A204.1 (cell line): ENCODE results near the gene TRRAP.

ENCODE experiments used
- FAIRE-seq: peaks from 2 replicates; lab custom pipeline; 2012; peaks lifted over from hg19 to GRCh38; lab: Jason Lieb, UNC

Gene TRRAP

DNA sequence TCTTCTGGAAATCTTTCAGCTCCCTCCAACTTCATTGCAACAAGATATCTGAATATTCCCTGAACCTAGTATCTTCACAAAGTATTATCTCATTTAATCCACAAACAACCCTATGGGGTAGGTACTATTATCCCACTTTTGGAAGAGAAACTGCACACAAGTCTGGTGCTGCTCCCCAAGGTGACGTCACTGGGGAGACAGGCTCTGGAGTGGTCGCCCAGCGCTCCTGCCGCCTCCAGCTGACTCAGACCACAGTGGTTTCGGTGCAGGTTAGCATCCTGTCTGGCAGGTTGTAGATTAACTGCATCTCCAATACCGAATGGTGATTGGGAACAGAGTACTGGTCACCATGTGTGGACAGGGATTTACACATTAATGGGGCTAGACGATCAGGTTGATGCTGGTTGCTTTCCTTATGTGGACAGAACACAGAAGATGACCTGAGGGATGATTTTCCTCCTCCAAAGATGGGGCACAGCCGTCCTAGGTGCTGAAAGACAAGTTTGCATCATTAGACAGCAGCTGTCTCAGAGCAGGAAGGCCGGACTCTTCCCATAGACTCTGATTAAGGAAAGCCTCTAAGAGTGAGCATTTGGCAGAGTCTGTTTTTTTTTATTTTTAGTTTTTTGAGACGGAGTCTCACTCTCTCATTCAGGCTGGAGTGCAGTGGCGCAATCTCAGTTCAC lies 128.6 kb downstream of the TRRAP start:
- no peak for FAIRE-seq

DNA sequence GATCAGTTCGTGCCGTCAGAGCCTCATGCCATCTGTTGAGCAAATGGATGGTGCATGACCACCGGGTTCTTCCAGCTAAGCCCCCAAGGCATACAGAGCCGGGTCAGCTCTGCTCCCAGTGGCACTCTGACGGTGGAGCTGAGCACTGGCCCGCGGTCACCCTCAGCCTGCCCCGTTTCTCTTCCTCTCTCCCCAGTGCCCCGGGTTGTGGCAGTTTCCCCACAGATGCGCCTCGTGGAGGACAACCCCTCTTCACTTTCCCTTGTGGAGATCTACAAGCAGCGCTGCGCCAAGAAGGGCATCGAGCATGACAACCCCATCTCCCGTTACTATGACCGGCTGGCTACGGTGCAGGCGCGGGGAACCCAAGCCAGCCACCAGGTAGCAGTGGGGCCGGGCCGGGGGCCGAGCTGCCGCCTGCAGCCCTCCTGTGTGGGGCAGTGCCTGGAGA lies 129.9 kb downstream of the TRRAP start:
- FAIRE-seq = no peak

GRCh38 chr7:99008921-99009530 lies 130.7 kb downstream of the TRRAP start:
- FAIRE-seq = no peak

- no peak for FAIRE-seq
These were observed 131.9 kb downstream of the TRRAP start for GRCh38 chr7:99010281-99010680.

DNA sequence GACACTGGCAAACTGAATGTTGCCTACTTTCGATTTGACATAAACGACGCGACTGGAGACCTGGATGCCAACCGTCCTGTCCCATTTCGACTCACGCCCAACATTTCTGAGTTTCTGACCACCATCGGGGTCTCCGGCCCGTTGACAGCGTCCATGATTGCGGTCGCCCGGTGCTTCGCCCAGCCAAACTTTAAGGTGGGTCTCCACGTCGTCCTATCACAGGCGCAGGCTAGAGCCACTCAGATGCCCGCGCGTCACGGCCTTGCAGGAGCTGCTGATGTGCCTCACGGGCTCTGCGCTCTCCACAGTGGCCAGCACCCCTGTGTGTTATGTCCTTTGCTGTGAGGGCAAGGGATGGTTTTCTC lies 133.0 kb downstream of the TRRAP start:
- FAIRE-seq = no peak

DNA sequence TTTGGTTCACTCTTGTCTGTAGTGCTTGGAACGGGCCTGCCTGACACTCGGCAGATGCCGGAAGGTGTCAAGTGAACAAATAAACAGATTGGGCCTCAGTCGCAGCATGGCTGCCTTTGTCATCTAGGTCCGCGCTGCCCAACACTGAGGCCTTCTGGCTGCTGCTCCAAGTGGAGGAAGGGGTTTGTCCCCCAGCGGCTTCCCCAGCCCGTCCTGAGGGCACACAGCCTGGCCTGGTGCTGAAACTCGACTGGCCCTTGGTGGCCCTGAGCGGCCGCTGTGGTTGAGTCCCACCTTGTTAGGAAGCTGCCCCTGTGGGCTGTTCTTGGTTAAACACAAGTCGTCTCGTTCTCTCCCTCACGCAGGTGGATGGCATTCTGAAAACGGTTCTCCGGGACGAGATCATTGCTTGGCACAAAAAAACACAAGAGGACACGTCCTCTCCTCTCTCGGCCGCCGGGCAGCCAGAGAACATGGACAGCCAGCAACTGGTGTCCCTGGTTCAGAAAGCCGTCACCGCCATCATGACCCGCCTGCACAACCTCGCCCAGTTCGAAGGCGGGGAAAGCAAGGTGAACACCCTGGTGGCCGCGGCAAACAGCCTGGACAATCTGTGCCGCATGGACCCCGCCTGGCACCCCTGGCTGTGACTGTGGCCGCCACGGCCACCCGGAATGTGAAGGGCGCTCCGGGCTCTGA lies 133.5 kb downstream of the TRRAP start:
- no peak for FAIRE-seq

DNA sequence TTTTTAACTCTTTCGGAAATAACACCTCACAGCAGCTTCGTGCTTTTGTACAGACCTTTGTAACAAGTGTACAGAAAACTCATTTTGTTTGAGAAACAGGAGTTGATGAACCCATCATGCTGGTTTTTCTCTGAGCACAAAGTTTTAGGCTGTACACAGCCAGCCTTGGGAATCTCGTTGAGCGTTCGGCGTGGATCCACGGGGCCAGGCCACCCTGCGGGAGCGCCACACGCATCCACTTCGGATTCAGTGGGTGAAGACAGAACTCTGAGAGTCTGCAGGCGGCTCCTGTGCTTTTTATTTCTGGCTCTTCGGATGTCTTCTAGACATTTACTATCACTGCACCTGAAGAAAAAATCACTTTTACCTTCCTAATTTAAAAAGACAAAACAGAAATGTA lies 134.4 kb downstream of the TRRAP start:
- no peak for FAIRE-seq

- FAIRE-seq = no peak
These were observed 135.2 kb downstream of the TRRAP start for GRCh38 chr7:99013266-99014112.

DNA sequence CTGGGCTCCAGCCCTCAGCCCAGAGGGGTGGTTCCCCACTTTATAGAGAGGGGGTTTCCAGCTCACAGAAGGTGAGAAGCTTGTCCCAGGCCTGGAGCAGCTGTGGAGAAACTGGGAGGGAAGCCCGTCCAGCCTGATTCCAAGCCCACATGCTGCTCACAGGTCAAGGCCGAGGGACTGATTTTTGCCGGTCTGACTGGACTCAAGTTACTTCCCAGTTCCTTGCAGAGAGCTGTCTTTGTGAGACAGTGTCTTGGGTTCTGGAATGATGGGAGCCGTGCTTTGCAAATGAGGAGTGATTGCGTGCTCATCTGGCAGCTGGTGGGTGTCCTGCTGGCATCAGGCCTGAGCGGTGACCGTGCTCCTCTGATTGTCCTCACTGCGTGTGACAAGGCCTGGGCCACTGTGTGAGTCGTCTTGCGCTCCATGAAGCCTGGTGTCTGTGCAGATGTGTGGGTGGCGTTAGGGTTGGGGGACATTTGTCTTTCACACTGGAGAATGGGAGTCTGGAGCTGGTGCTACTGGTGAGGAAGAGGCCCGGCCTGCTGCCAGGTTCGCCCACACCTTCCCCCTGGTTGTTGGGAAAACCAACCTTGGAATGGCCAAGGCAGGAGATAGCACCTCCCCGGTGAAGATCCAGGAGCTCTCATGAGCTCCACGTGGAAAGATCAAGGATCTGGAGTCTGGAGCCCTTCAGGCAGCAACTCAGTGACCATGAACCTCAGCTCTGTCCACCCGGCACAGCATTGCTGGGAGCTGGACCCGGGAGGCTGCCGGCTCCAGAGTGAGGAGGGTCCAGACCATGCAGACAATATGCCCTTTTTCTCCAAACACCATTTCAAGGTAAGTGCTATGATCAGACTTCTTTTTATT lies 136.0 kb downstream of the TRRAP start:
- no peak for FAIRE-seq

- no peak for FAIRE-seq
These were observed 137.9 kb downstream of the TRRAP start for GRCh38 chr7:99016196-99016595.

- FAIRE-seq = no peak
These were observed 141.4 kb downstream of the TRRAP start for GRCh38 chr7:99019523-99020412.

DNA sequence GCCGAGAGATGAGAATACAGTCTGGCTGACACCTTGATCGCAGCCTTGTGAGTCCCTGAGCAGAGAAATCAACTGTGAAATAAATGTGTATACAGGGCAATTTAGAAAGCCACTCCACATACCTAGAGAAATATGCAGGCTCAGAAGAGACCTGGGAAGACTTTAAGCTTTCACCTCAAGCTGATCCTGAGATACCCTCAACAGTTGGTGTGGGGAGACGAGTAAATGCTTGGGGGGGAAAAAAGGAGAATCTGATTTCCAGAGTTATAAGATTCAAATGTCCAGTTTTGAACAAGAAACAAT lies 142.0 kb downstream of the TRRAP start:
- no peak for FAIRE-seq

DNA sequence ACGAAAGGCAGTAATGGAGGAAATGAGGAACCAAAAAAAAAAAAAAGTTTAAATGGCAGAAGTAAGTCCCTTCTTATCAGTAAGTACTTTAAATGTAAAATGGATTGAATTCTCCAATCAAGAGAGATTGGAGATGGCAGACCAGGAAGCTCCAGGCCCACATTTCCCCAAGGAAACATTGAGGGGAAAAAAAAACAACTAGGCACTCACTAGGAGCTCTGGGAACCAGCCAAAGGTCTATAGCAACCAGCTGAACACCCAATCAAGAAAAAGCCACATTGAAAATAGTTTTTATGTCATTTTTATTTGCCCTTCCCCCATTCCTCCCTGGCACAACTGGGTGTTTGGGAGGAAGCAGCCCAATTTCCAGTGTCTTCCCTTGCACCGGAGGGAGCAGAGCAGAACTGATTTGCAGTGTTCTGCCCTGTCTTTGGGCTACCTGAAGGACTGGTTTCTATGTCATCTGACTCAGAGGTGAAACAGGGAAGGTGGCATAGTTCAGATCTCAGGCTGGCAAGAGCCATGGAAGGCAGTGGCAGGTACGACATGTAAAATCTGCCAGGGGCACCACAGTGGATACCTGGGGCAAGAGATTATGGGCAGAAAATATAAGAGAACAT lies 143.7 kb downstream of the TRRAP start:
- FAIRE-seq = no peak

GRCh38 chr7:99024066-99024465 lies 145.7 kb downstream of the TRRAP start:
- FAIRE-seq = no peak

- FAIRE-seq = no peak
These were observed 148.9 kb downstream of the TRRAP start for GRCh38 chr7:99027241-99027640.

- no peak for FAIRE-seq
These were observed 149.5 kb downstream of the TRRAP start for GRCh38 chr7:99027841-99028240.

DNA sequence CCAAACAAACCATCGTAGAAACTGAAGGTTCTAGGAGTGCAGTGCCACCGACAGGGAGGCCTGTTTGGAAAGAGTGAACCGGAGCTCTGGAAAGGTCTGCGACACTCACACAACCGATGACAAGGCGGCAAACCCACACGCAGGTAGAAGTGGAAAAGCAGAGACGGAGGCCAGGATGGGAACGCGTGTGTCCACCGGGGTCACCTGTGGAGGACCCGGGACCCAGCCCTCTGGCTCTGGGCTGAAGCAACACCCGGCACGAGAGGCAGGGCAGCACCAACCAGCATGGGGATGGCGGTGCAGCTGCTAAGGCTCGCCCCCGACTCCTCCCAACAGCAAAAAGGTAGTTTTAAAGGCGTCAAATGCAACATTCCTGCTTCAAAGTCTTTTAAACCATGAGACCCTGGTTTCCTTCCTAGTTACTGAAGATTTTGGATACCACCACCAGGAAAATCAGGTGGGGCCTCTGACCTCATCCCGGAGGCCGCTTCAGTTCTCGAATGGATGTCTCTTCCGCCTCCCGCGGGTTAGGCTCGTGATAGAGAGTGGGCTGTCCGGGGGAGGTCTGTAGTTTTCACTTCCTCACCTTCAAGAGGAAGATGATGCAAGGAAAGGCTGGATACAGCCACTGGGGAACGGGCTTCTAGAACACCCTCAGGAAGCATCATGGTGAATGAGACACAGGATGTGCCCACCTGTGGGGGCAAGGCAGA lies 150.1 kb downstream of the TRRAP start:
- no peak for FAIRE-seq

DNA sequence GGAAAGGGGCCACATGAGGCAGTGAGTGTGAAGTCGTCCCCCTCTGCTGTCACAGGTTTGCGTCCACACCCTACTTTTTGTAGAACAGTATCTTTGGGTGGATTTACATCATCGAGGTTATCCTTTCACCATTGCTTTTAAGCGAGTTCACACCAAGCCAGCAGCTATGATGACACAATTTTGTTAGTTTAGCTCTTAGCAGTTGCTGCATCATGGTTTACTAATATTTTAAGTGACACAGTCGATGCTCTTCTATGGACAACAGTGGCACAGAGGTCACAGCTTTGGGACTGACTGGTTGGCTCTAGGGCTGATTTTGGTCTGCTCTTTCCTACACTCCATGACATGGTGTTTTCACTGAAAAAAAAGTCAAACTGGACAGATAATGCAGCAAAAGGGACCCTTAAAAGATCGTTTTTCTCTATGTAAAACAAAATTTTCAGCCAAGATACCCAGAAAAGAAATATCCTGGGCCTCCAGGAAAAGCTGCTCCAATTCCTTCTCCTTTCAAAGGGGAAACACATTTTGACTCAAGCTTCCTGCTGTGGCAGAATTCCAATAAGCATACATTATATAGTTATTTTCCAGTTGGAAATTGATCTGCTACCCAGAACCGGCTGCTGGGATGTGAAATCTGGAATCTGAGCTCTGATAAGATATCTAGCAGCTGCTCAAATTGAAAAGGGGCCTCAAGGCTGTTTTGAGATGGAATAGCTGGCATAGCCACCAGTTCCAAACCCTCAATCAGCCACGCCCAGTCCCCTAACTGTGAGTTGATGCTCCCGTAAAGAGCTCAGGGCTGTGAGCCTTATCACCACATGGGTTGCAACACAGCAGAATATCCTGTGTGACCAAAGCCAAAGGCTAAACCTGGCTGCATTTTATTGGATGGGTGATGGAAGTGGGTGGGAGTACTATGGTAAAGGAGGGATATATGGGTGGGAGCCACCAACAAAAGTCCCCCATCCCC lies 151.4 kb downstream of the TRRAP start:
- no peak for FAIRE-seq

GRCh38 chr7:99030457-99030856 lies 152.1 kb downstream of the TRRAP start:
- no peak for FAIRE-seq
